Right ventricle myocardium superior (tissue), 1 donor: Measurements from ENCODE around the gene PHLDA2. TPM values are rescaled to one million over a fixed set of nuclear protein-coding genes. Genes with fewer than 3 reads are reported as not detected.
"Not testable (repeated sequence)": the region's sequence is repeated elsewhere in the genome, so short reads cannot be mapped to it uniquely, and the experiment has no call there.

Source experiments
- ATAC-seq: fragments of 200-7000 bp; cut with Tn5 transposase; one replicate; pipeline ENCODE4 v1.9.1; 2020; ENCODE audit warnings: mild to moderate bottlenecking; ENCODE audit not compliant: poor library complexity
- DNase-seq: peaks from one replicate; pipeline ENCODE4 v3.0.0-alpha.2; 2020
- intact Hi-C: fragments of 100-400 bp; cut with DNase I; formaldehyde crosslinking; loops from one replicate; pipeline ENCODE4 v1.11.2; 2022
- total RNA-seq: library from RNA; stranded (reverse); fragmentation: NEBNext Ultra II Directional; extraction: Animal tissue kit (Norgen Biotek cat#: 25700); gene quantifications from one replicate; pipeline ENCODE4 v1.2.1, GENCODE V29; 2021
- donor health status: DM: no; HTN: yes; CAD: no; lungs with severe emphysema.

The PHLDA2 gene
- total RNA-seq, 1 donor from 2014 or later = 1.1 TPM

GRCh38 chr11:2949920-2950319 is 20.7 kb upstream of the PHLDA2 start:
- DNase-seq = no peak
- ATAC-seq = no peak
- intact Hi-C loops = no loop called here

GRCh38 chr11:2947744-2948143 is 18.5 kb upstream of the PHLDA2 start:
- DNase-seq (no peak), ATAC-seq (no peak)
- intact Hi-C loops = no loop called here

GRCh38 chr11:2945757-2946287 is 16.6 kb upstream of the PHLDA2 start:
- ATAC-seq (no peak), DNase-seq (no peak)
- intact Hi-C loops = no loop called here

GRCh38 chr11:2945031-2945756 is 16.0 kb upstream of the PHLDA2 start:
- intact Hi-C loops = no loop called here
- peak; percentile 88 for ATAC-seq
- peak; percentile 95 for DNase-seq

GRCh38 chr11:2944530-2944929 is 15.3 kb upstream of the PHLDA2 start:
- intact Hi-C loops = no loop called here
- ATAC-seq = no peak
- DNase-seq = no peak

- DNase-seq (no peak), ATAC-seq (no peak)
- intact Hi-C loops = no loop called here
Observed at GRCh38 chr11:2943711-2944118, 14.5 kb upstream of the PHLDA2 start.

GRCh38 chr11:2942872-2943710 is 13.9 kb upstream of the PHLDA2 start:
- intact Hi-C loops = no loop called here
- DNase-seq (no peak), ATAC-seq (no peak)

GRCh38 chr11:2942447-2942846 is 13.2 kb upstream of the PHLDA2 start:
- intact Hi-C loops = no loop called here
- DNase-seq (no peak), ATAC-seq (no peak)

GRCh38 chr11:2940921-2941821 is 12.0 kb upstream of the PHLDA2 start:
- ATAC-seq (peak; percentile 35), DNase-seq (peak; percentile 48)
- intact Hi-C loops = no loop called here

- intact Hi-C loops = no loop called here
Observed at GRCh38 chr11:2940147-2940920, 11.1 kb upstream of the PHLDA2 start.

GRCh38 chr11:2938458-2939418 is 9.5 kb upstream of the PHLDA2 start:
- intact Hi-C loops, DNase-seq, ATAC-seq: not testable (repeated sequence)

More at GRCh38 chr11:2940147-2940920, 11.1 kb upstream of the PHLDA2 start:
- DNase-seq (peak; percentile 78), ATAC-seq (peak; percentile 74)

GRCh38 chr11:2937641-2938457 is 8.6 kb upstream of the PHLDA2 start:
- DNase-seq, ATAC-seq, intact Hi-C loops: not testable (repeated sequence)

- DNase-seq (no peak), ATAC-seq (no peak)
- intact Hi-C loops = no loop called here
Observed at GRCh38 chr11:2934611-2935239, 5.5 kb upstream of the PHLDA2 start.

- no peak for DNase-seq
- no peak for ATAC-seq
- intact Hi-C loops = no loop called here
Observed at GRCh38 chr11:2934021-2934550, 4.9 kb upstream of the PHLDA2 start.

- intact Hi-C loops = no loop called here
- DNase-seq (peak; percentile 87), ATAC-seq (peak; percentile 48)
Observed at GRCh38 chr11:2933375-2934020, 4.3 kb upstream of the PHLDA2 start.
